Umbilical cord (tissue), 2 donors: Measurements from ENCODE around the gene TMEM123. TPM values are rescaled to one million over a fixed set of nuclear protein-coding genes. Genes with fewer than 3 reads are reported as not detected.
A peak's percentile ranks its signal among the peaks of the same experiment; 100 is the strongest.

Experiments
- DNase-seq: peaks from one replicate; pipeline ENCODE4 v3.0.0-alpha.2; 2015; ENCODE audit warnings: low spot score
- total RNA-seq: library from RNA; depleted of rRNA; stranded (reverse); fragments of >200 nt; gene quantifications from one replicate; pipeline ENCODE4 v1.2.3, GENCODE V29; 2014; ENCODE audit warnings: low replicate concordance; ENCODE audit not compliant: insufficient read depth

TMEM123 gene
- total RNA-seq, 1 donor from 2014 or later = 136 TPM

- no peak for DNase-seq
Measured at GRCh38 chr11:102472127-102472526, 19.6 kb upstream of the TMEM123 start.

DNA sequence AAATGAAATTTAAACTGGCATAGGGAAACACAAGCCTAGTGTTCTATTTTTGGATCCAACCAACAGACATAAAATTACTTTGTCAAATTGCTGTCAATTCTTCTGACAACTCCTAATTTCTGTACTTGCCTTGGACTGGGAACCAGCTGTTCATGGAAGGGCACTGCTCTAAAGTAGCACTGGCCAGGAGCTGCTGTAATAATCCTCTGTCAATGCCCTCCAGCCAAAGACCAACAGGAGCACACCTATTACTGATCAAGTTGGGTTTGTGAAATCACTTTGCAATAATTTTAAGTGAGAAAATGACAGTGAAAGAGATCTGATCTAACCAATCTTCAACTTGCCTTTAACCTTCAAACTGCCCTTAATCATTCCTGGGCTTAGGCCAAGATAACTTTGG, 18.9 kb upstream of the TMEM123 start:
- DNase-seq = no peak

- DNase-seq = no peak
Measured at GRCh38 chr11:102470251-102470650, 17.7 kb upstream of the TMEM123 start.

DNA sequence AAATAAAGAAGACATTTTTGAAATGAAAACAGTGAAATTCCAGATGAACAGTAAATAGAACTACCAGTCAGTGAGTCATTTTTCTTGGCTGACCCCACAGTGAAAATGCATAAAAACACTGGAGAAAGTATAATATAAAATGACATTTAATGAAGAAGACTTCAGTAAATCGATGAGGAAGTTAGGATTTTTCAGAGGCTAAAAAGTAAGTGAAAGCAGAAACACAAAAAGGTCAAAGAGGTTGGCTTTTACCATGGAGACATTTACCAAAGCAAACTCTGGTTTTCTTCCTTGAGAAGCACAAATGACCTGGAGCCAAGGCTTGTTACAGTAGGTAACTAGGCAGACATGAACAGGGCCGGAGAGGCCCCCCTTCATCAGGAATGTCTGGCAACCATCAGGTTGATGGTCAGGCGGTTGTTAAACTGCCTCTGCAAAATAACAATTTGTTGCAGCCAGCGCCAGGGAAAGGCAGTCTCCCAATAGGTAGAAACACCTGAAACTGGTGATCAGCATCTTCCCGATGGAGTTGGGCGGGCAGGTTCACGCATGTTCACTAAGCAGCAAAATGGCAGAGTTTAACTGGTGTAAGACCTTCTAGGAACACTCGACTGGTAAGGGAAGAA, 16.7 kb upstream of the TMEM123 start:
- DNase-seq = peak; percentile 56

DNA sequence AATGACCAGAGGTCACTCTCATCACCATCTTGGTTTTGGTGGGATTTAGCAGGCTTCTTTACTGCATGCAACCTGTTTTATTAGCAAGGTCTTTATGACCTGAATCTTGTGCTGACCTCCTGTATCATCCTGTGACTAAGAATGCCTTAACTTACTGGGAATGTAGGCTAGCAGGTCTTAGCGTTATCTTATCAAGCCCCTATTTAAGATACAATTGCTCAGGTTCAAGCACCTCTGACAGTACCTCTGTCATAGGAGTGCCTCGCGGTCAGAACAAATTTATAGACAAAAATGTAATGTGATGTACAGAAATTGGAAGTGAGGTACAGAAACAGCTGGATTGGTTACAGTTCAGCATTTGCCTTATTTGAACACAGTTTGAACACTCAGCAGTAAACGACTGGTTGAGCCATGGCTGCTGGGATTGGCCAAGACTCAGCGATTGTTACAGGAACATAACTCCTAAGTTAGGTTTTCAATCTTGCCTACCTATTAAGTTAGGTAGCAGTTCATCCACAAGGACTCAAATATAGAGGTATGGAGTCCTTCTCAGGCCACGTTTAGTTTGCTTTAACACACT, 16.1 kb upstream of the TMEM123 start:
- DNase-seq = no peak

- no peak for DNase-seq
Measured at GRCh38 chr11:102467853-102468580, 15.5 kb upstream of the TMEM123 start.

GRCh38 chr11:102467080-102467708, 14.6 kb upstream of the TMEM123 start:
- no peak for DNase-seq

DNA sequence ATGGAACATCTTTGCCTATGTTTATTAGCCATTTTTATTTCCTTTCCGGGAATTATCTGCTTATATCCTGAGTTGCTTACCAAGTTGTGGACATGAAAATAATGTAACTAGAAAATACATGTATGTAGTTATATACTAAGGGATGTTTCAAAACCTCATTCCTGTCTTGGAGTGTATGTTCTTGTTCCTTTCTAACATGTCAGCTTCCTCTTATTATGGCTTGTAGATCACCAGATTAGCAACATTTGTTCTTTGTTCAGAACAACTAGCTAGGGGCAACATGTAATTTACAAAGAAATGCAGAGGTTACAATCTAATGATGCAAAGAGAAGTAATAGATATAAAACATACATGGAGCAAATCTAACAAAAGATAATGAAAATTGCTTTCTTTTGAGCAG, 13.1 kb upstream of the TMEM123 start:
- DNase-seq = no peak

GRCh38 chr11:102464859-102465500, 12.4 kb upstream of the TMEM123 start:
- no peak for DNase-seq

DNA sequence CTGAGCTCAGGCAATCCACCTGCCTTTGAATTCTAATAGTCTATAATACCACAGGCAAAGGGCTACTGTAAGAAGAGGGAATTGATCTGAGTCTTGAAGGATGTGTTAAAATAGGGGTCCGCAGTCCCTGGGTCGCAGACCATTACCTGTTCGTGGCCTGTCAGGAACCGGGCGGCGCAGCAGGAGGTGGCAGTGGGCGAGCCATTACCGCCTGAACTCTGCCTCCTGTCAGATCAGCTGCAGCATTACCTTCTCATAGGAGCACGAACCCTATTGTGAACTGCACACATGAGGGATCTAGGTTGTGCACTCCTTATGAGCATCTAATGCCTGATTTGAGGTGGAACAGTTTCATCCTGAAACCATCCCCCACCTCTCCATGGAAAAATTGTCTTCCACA, 11.5 kb upstream of the TMEM123 start:
- no peak for DNase-seq

DNA sequence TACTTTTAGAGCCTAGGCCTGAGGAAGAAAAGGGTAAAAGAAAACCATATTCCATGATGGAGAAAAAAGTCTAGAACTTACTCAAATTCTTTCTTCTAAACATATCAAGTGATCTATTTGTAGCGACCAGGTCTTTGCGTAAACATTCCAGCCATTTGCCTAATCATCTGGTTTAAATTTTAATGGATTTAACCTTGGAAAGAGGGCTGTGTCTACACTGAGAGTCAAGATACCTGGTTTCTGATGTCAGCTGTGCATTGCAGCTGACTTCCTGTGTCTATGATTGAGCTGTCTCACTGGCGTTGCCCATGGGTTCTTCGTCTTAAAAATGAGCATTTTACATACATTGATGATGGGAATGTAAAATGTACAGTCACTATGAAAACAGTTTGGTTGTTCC, 10.0 kb upstream of the TMEM123 start:
- DNase-seq = no peak

DNA sequence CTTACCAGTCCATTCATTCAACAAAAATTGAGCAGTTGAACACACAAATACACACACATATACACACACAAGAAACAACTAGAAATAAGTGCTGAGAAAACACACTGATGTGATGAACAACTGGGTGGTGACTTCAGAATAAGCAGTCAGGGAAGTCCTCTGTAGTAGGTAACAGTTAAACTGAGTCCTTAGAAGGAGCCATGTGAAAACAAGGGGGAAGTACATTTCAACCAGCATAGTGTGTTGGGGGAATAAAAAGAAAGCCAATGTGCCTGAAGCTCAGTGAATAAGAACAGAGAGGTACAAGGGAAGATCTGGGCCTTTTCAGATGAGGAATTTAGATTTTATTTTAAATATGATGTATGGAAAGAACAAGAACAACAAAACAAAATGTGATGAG, 6.8 kb upstream of the TMEM123 start:
- DNase-seq = no peak

DNA sequence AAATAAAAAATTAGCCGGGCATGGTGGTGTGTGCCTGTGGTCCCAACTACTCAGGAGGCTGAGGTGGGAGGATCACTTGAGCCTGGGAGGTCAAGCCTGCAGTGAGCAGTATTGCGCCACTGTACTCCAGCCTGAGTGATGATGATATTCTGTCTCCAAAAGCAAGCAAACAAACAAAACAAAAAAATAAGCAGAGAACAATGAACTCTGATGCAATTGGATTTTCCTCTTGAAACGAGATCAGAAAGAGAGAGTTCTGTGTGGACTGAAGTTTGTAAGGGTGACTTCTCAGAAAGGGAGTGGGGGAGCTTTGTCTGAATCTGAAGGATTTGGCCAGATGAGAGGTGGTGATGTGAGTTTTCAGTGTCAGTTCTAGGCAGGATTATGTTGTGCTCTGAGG, 6.0 kb upstream of the TMEM123 start:
- DNase-seq = peak; percentile 61

GRCh38 chr11:102457865-102458264, 5.3 kb upstream of the TMEM123 start:
- DNase-seq = no peak

GRCh38 chr11:102457056-102457677, 4.6 kb upstream of the TMEM123 start:
- no peak for DNase-seq

DNA sequence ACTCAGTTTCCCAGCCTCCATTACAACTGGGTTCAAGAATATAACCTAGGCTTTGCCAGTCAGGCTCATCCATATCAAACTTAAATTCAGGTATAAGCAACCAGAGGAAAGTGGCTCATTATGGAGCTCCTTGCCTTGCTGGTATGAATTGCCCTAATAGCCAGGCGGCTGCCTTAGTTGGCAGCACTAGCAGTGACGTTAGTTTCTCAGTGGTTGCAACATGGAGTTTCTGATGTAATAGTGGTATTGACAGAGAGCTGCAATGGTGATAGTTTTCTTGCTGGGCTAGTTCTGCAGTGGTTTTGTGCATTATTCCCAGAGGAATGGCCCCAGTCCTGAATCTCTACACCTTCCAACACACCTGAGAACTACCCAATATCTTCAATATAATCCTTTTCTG, 3.8 kb upstream of the TMEM123 start:
- no peak for DNase-seq

GRCh38 chr11:102453921-102454320, 1.4 kb upstream of the TMEM123 start:
- no peak for DNase-seq

- no peak for DNase-seq
Measured at GRCh38 chr11:102453302-102453695, 734 bp upstream of the TMEM123 start.

DNA sequence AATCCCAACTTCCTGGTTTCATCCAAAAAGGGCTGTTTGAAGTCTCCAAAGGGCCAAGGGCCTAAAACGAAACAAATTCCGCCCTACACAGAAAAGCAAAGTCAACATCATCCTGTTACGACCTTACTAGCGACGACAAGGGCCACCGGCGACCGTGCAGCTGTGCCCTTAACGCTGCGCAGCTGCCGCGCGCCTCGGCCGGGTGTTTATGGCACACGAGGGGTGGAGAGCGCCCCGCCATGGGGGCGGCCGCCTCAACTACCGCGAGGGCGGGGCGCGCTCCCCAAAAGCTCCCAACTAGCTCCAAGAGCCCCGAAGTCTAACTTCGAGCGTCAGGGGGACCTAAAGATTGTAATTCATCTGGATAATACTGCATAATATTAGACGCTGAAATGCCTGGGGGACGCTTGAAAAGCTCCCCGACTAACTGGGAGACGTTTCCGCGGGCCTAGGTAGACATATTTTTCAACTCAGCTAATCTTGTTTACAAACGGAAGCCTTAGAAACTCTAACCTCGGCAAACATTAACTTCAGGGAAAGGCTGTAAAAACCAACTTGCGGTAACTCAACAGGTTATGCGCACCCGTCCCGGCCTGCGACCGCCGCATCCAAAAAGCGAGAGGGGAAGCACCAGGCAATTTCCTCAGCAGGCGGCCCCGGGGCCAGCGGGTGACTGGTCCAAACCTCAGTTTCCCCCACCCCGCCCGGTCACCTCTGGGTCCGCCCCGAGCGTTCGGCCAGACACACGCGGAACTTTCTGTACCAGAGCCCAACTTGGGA, 694 bp downstream of the TMEM123 start:
- peak; percentile 59 for DNase-seq

- DNase-seq = no peak
Measured at GRCh38 chr11:102451041-102451680, 1.4 kb downstream of the TMEM123 start.
